HFFc6 (cell line): ENCODE results near the gene UST. TPM values are rescaled to one million over a fixed set of nuclear protein-coding genes. Genes with fewer than 3 reads are reported as not detected.

Experiments used
- DNase-seq: peaks from one replicate; pipeline ENCODE4 v3.0.0-alpha.2; 2018
- H3K27ac Mint-ChIP-seq: 2 replicates; pipeline ENCODE4 v1.8.0; 2020; ENCODE audit warnings: mild to moderate bottlenecking, mixed read lengths
- H3K27me3 Mint-ChIP-seq: 2 replicates; pipeline ENCODE4 v1.8.0; 2021; ENCODE audit warnings: mild to moderate bottlenecking, moderate library complexity, mixed read lengths; ENCODE audit not compliant: insufficient read depth
- H3K36me3 Mint-ChIP-seq: 2 replicates; pipeline ENCODE4 v1.8.0; 2021; ENCODE audit warnings: low read depth, mixed read lengths
- H3K4me1 Mint-ChIP-seq: 2 replicates; pipeline ENCODE4 v1.8.0; 2020; ENCODE audit warnings: low read depth, mixed read lengths
- H3K4me3 Mint-ChIP-seq: 2 replicates; pipeline ENCODE4 v1.8.0; 2020; ENCODE audit warnings: mild to moderate bottlenecking, moderate library complexity, mixed read lengths
- H3K9me3 Mint-ChIP-seq: 2 replicates; pipeline ENCODE4 v1.8.0; 2020; ENCODE audit warnings: mild to moderate bottlenecking, mixed read lengths
- total RNA-seq, 6 experiments: library from RNA; stranded (reverse); fragmentation: NEBNext Ultra II Directional; extraction: Animal tissue kit (Norgen Biotek cat#: 25700); gene quantifications; 2 replicates in 1 of 6; 3 replicates in 5 of 6; pipeline ENCODE4 v1.2.3, GENCODE V29; 2021
- TF ChIP-seq, protein P1 (sequence below): fragments of 200-600 bp; sonication (generic); IDR thresholded peaks from 2 replicates; pipeline ENCODE4 v1.5.0; 2021; ENCODE audit warnings: antibody characterized with exemption, mild to moderate bottlenecking

The UST gene
- total RNA-seq, 6 experiments from 2014 or later = 12.9 to 17.3 (median 16.7) TPM

DNA sequence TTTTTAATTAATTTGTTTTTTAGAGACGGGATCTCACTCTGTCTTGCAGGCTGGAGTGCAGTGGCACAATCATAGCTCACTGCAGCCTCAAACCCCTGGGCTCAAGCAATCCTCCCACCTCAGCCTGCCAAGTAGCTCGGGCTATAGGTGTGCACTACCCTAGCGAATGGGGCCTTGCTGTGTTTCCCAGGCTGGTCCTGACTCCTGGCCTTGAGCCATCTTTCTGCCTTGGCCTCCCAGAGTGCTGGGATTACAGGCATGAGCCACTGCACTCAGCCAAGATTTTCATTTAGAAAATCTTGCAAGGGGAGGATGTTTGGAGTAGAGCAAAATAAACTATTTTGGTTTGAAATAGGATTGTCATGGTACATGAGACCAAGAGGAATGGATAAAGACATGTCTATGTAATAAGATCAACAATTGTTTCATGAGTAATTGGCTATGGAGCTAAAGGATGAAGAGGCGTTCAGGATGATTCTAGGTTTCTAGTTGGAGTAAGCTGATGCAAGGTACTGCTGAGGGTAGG lies 237.8 kb downstream of the UST start:
- Mint-ChIP-seq H3K27ac (no peak overlapping the region), H3K36me3 (peaks cover 20% of the 10 kb centered on the region), H3K9me3 (no peaks in the 10 kb centered on the region), H3K4me3 (no peak overlapping the region), H3K4me1 (peaks cover 31% of the 10 kb centered on the region), H3K27me3 (no peaks in the 10 kb centered on the region; the same call in 1 of the 2 replicates)
- TF ChIP-seq, protein P1, sequence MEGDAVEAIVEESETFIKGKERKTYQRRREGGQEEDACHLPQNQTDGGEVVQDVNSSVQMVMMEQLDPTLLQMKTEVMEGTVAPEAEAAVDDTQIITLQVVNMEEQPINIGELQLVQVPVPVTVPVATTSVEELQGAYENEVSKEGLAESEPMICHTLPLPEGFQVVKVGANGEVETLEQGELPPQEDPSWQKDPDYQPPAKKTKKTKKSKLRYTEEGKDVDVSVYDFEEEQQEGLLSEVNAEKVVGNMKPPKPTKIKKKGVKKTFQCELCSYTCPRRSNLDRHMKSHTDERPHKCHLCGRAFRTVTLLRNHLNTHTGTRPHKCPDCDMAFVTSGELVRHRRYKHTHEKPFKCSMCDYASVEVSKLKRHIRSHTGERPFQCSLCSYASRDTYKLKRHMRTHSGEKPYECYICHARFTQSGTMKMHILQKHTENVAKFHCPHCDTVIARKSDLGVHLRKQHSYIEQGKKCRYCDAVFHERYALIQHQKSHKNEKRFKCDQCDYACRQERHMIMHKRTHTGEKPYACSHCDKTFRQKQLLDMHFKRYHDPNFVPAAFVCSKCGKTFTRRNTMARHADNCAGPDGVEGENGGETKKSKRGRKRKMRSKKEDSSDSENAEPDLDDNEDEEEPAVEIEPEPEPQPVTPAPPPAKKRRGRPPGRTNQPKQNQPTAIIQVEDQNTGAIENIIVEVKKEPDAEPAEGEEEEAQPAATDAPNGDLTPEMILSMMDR = no peak
- DNase-seq = no peak

DNA sequence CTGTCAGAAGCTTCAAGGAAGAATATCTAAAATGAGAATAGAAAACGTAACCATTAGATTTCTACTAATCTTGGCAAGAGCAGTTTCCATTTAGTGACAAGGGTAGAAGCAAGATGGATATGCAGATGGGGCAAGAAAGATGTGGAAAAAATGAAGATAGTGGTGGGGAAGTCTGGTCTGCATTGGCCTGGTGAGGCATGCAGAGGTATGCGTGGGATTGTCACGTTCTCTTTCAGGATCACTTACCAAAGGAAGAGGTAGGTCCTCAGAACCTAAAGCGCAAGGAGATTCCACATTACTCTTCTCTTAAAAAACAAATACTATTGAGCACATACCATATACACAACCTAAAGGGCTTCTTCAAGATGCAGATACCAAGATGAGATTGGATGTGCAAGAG lies 238.7 kb downstream of the UST start:
- H3K4me3 Mint-ChIP-seq = no peak overlapping the region
- H3K9me3 Mint-ChIP-seq = no peaks in the 10 kb centered on the region
- no peak for DNase-seq
- peaks cover 24% of the 10 kb centered on the region for H3K4me1 Mint-ChIP-seq
- no peak overlapping the region for H3K27ac Mint-ChIP-seq
- H3K36me3 Mint-ChIP-seq = peaks cover 20% of the 10 kb centered on the region
- no peaks in the 10 kb centered on the region; the same call in 1 of the 2 replicates for H3K27me3 Mint-ChIP-seq
- TF ChIP-seq, protein P1 = no peak

DNA sequence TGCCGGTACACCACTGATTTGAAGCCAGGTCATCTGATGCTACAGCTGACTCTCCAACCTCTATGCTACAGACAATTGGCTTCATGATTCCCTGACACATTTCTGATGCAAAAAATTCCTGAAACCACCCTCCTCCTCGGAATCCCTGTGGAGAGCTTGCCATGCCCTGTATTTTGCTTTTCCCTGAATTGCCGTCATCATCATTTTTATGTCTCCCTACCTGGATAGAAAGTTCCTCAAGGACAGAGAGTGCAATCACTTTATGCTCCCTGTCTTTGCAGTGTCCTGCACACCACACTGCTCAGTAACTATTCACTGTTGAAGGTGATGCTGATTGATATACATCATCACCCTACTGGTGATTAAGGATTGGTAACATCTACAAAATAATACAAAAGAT lies 239.8 kb downstream of the UST start:
- Mint-ChIP-seq H3K9me3 (no peaks in the 10 kb centered on the region), H3K4me1 (peaks cover 13% of the 10 kb centered on the region), H3K4me3 (no peak overlapping the region), H3K27ac (no peak overlapping the region), H3K36me3 (peaks cover 20% of the 10 kb centered on the region), H3K27me3 (no peaks in the 10 kb centered on the region; the same call in 1 of the 2 replicates)
- TF ChIP-seq, protein P1 = no peak
- no peak for DNase-seq

DNA sequence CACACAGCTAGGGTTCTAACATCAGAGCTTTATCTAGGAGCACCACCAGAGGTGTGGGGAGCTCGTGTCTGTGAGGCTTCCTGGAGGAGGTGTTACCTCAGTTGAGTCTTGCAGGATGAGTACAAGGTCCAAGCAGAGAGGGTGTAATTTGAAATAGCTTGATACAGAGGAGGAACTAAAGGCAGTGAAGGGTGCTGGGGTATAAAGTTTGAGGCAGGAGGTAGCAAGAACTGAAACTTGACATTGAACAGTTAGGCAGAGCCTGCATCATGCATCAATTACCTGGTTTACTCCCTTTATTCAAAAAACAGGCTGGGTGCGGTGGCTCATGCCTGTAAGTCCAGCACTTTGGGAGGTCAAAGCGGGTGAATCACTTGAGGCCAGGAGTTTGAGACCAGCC lies 241.2 kb downstream of the UST start:
- Mint-ChIP-seq H3K27me3 (no peaks in the 10 kb centered on the region; the same call in 1 of the 2 replicates), H3K4me3 (no peak overlapping the region), H3K27ac (no peak overlapping the region), H3K9me3 (no peaks in the 10 kb centered on the region), H3K36me3 (peaks cover 26% of the 10 kb centered on the region), H3K4me1 (peaks cover 5% of the 10 kb centered on the region; the same call in 1 of the 2 replicates)
- TF ChIP-seq, protein P1 = no peak
- DNase-seq = no peak

DNA sequence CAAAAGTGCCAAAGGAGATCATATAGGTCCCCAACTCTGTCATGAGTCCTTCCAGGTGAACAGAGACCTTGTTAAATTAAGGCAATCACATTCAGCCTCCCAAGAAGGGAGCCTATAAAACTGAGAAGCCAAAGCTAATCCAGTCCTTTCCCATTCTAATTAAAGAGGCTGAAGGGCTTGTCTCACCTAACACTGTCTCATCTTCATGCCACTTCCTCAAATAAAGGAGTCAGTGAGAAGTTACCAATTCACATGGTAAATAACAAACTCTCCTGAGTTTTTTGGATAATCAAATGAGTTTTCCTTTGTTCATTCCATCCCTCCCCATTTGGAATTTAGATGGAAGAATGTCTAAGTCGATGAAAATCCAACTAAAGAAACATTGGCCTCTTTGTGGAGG lies 242.8 kb downstream of the UST start:
- no peak overlapping the region for H3K4me3 Mint-ChIP-seq
- H3K36me3 Mint-ChIP-seq = peaks cover 36% of the 10 kb centered on the region
- TF ChIP-seq, protein P1 = no peak
- H3K27me3 Mint-ChIP-seq = no peaks in the 10 kb centered on the region; the same call in 1 of the 2 replicates
- DNase-seq = no peak
- no peaks in the 10 kb centered on the region for H3K9me3 Mint-ChIP-seq
- no peaks in the 10 kb centered on the region for H3K4me1 Mint-ChIP-seq
- no peak overlapping the region for H3K27ac Mint-ChIP-seq
